GM12892 (cell line): Measurements from ENCODE around the gene ZBTB7C.

Experiments
- DNase-seq: peaks from one replicate; pipeline ENCODE4 v3.0.0; 2011; ENCODE audit not compliant: insufficient read length
- FAIRE-seq: peaks from 2 replicates; lab custom pipeline; 2011; peaks lifted over from hg19 to GRCh38; lab: Jason Lieb, UNC
- POLR2A ChIP-seq: IDR thresholded peaks from 2 replicates; pipeline ENCODE4 v1.6.1; 2011; ENCODE audit warnings: low read depth, low read length, control low read depth
- POLR2AphosphoS5 ChIP-seq: IDR thresholded peaks from 2 replicates; pipeline ENCODE4 v1.6.1; 2011; ENCODE audit warnings: low read depth, low read length, control low read depth
- TAF1 ChIP-seq: IDR thresholded peaks from 2 replicates; pipeline ENCODE4 v1.6.1; 2011; ENCODE audit warnings: low read depth, mild to moderate bottlenecking, control low read depth, low read length, borderline replicate concordance

The ZBTB7C gene

DNA sequence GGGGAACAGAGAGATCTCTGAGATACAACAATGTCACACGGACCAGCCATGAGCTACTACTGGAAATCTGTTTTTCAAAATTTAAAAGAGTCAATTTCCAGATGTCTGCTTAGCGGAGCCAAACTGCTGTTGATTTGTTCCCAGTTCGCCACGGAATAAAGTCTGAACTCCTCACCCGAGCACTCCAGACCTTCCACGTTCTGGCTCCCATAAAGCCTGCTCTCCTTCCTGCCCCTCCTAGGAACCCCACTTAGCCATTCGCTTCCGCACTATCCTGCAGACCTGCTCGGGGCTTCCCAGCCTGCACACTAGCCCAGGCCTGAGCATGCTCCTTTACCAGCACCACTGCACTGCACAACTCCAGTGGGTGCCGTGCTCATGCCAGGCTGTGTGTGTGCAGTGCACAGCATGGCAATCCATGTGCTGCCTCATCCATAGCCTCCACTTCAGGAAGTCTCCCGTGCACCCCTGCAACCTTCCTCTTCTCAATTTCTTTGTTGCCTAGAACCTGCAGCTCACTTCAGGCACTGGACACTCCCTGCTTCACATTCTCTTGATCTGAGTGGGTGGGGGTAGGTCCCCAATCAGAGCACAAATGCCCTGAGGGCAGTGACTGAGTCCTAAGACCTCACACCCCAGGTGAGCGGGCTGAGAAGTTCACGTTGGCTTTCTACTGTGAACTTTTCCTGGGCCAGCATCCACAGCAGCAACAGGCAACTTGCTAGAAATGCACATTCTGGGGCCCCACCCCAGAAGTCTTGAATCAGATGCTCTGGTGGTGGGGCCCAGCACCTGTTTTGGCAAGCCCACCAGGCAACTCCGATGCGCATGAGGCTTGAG is 53.7 kb downstream of the ZBTB7C start:
- FAIRE-seq (no peak), DNase-seq (no peak)
- no peak for TF ChIP-seq POLR2AphosphoS5
- no peak for TF ChIP-seq TAF1
- TF ChIP-seq POLR2A: no peak

GRCh38 chr18:48354746-48355260 is 54.4 kb downstream of the ZBTB7C start:
- TF ChIP-seq POLR2AphosphoS5 (no peak), POLR2A (no peak), TAF1 (no peak)
- DNase-seq (no peak), FAIRE-seq (no peak)

- no peak for FAIRE-seq
- DNase-seq: no peak
- no peak for TF ChIP-seq POLR2A
- TF ChIP-seq POLR2AphosphoS5: no peak
- no peak for TF ChIP-seq TAF1
These were observed 57.0 kb downstream of the ZBTB7C start for GRCh38 chr18:48352051-48352755.

DNA sequence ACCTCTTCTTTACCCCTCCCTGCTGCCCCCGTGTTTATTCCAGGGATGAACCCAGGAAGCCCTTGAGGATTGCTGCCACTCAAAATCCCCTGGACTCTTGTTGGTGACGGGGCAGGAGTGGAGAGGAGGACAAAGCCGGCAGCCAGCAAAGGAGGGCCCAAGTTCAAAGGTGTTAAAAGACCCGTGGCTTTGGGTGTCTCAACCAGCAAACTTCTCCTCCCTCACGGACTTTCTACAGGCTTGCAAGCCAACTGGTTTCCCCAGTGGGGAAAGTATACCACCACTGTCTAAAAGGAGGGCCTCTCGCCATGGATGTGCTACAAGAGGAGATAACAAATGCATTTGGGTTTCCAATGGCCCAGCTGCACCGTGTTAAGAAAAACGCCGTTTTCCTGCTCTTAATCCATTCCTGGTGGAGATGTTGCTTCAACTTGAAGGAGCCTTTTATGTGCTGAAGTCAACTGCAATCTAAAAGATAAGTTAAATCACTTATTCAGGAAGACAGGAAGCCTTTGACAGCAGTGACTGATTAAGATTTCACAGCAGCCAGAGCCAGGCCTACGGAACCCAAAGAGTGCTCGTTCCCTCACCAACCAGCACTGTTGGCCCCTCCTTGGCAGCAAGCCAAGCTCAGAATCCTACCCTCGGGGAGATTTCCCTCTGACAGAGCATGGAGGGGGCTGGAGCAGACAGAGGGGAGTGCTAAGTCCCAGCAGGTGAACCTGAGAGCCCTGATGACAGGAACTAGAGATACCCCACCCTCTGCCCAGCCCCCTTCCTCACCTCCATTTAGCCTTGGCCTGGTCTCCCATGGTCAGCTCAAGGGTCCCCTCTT is 57.8 kb downstream of the ZBTB7C start:
- FAIRE-seq (no peak), DNase-seq (no peak)
- TF ChIP-seq TAF1 (no peak), POLR2A (no peak), POLR2AphosphoS5 (no peak)

GRCh38 chr18:48348739-48349138 is 60.4 kb downstream of the ZBTB7C start:
- TF ChIP-seq TAF1: no peak
- TF ChIP-seq POLR2A: no peak
- TF ChIP-seq POLR2AphosphoS5: no peak
- no peak for DNase-seq
- FAIRE-seq: no peak

DNA sequence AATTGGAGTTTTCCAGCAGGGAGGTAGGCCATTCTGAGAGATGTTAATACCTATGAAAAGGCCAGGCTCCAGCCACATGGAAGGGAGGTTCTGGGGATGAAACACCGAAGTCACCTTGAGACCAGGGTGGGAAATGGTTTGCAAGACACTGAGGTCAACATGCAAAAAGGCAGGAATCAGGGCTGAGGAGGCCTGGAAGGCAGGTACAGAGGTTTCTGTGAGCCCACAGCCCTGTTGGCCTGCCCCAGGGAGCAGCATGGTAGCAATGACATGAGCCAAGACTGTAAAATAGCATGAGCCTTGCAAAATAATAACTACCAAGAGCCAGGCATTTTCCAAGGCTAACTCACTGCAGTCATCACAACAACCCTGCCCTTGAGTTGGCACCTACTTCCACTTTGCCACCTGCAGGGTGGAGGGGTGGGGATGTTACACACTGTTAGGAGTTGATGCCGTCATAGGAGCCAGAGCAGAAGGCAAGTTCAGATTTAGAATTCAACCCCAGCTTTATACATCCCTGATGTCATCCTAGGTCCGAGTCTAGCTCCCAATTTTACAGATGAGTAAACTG is 61.3 kb downstream of the ZBTB7C start:
- TF ChIP-seq POLR2A (no peak), TAF1 (no peak), POLR2AphosphoS5 (no peak)
- FAIRE-seq (no peak), DNase-seq (no peak)

- DNase-seq (no peak), FAIRE-seq (no peak)
- TF ChIP-seq POLR2AphosphoS5: no peak
- TF ChIP-seq TAF1: no peak
- TF ChIP-seq POLR2A: no peak
These were observed 63.6 kb downstream of the ZBTB7C start for GRCh38 chr18:48345596-48345995.

DNA sequence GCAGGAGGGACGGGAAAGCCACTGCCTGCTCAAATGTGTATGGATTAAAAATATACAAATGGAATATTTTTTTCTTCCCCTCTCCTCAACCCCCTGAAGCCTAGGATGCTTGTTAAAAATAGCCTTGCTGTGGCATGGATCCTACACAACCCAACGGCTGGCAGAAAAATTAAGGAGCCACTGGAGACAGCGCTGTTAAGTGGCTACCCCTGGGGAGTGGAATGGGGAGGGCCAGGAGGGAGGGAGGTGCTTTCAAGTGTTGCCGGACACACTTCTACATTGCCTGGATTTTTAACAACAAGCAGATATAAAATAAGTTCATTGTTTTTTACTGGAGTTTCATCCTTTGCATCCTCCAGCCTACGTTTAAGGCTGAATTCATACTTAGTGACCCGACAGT is 66.6 kb downstream of the ZBTB7C start:
- no peak for DNase-seq
- TF ChIP-seq TAF1 (no peak), POLR2A (no peak), POLR2AphosphoS5 (no peak)
- no peak for FAIRE-seq

GRCh38 chr18:48342125-48342524 is 67.1 kb downstream of the ZBTB7C start:
- no peak for FAIRE-seq
- no peak for DNase-seq

DNA sequence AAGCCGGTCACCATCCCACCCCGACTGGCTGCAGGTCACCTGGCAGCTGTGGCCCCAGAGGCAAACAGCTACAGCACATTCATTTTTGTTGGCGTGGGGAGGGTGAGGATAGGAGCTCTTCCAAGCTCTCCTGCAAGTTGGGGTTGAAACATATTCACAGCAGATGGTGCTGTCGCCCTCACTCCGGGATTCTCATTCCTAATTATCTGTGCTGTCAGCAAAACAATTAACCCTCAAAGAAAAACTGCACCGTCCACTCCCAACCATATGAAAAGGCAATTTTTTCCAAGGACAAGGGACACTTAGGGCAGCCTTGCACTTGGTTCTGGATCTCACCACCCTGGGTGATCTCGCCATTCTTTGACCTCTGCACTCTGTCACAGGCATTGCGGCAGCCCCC is 68.6 kb downstream of the ZBTB7C start:
- no peak for DNase-seq
- no peak for FAIRE-seq
- TF ChIP-seq POLR2A (no peak), POLR2AphosphoS5 (no peak), TAF1 (no peak)

More at GRCh38 chr18:48342125-48342524, 67.1 kb downstream of the ZBTB7C start:
- TF ChIP-seq TAF1 (no peak), POLR2A (no peak), POLR2AphosphoS5 (no peak)
